Measurements from ENCODE around the gene TNPO3. TPM values are rescaled to one million over a fixed set of nuclear protein-coding genes. Genes with fewer than 3 reads are reported as not detected.

Gene TNPO3
- total and polyA plus RNA-seq, 12 donors: 8.0 to 37.7 (median 29.6) TPM

GRCh38 chr7:129008645-129009414 lies 46.1 kb downstream of the TNPO3 start:
- ATAC-seq (no peak), DNase-seq (no peak)
- Histone ChIP-seq H3K36me3 (peaks cover 0 to 88% (median 7%) of the 10 kb centered on the region in 9 donors), H3K27me3 (no peaks in the 10 kb centered on the region), H3K4me1 (peaks cover 0 to 17% (median 5%) of the 10 kb centered on the region in 9 donors), H3K4me3 (no peak overlapping the region), H3K9me3 (no peaks in the 10 kb centered on the region), H3K27ac (no peak overlapping the region)
- WGBS, 2 donors: 64 to 76% methylated on average over 2 of the region's 2 CpGs
- intact Hi-C loops (cut with DNase I): loop anchor here in 1 of 10 donors (10.0 kb wide), 1 partner anchor 86 kb away; no protein-coding TSS in a partner anchor
- no peak for TF ChIP-seq CTCF (IDR thresholded peaks at IDR 0.05)

GRCh38 chr7:129007572-129007971 lies 47.3 kb downstream of the TNPO3 start:
- intact Hi-C loops (cut with DNase I): loop anchor here in 1 of 10 donors (10.0 kb wide), 1 partner anchor 87 kb away; no protein-coding TSS in a partner anchor
- no peak for TF ChIP-seq CTCF (IDR thresholded peaks at IDR 0.05)
- H3K36me3 ChIP-seq: peaks cover 0 to 87% (median 10%) of the 10 kb centered on the region in 9 donors
- no peaks in the 10 kb centered on the region for H3K9me3 ChIP-seq
- DNase-seq: no peak
- no peaks in the 10 kb centered on the region for H3K27me3 ChIP-seq
- peaks cover 0 to 17% (median 5%) of the 10 kb centered on the region in 9 donors for H3K4me1 ChIP-seq
- 94 to 95% methylated on average over 4 of the region's 4 CpGs for WGBS, 2 donors
- no peak overlapping the region for H3K4me3 ChIP-seq
- no peak overlapping the region for H3K27ac ChIP-seq
- no peak for ATAC-seq

GRCh38 chr7:129006636-129007414 lies 48.1 kb downstream of the TNPO3 start:
- peaks cover 0 to 91% (median 10%) of the 10 kb centered on the region in 9 donors for H3K36me3 ChIP-seq
- DNase-seq (no peak), ATAC-seq (no peak)
- TF ChIP-seq CTCF (IDR thresholded peaks at IDR 0.05): no peak
- intact Hi-C loops (cut with DNase I): loop anchor here in 1 of 10 donors (10.0 kb wide), 1 partner anchor 88 kb away; no protein-coding TSS in a partner anchor
- WGBS, 2 donors: 87 to 88% methylated on average over 3 of the region's 3 CpGs
- no peak overlapping the region for H3K4me3 ChIP-seq
- no peaks in the 10 kb centered on the region for H3K9me3 ChIP-seq
- peaks cover 0 to 17% (median 5%) of the 10 kb centered on the region in 9 donors for H3K4me1 ChIP-seq
- H3K27me3 ChIP-seq: no peaks in the 10 kb centered on the region
- no peak overlapping the region for H3K27ac ChIP-seq

- no peak for DNase-seq
- H3K27ac ChIP-seq: no peak overlapping the region
- no peak for TF ChIP-seq CTCF (IDR thresholded peaks at IDR 0.05)
- H3K27me3 ChIP-seq: no peaks in the 10 kb centered on the region
- intact Hi-C loops (cut with DNase I): loop anchor here in 1 of 10 donors (10.0 kb wide), 1 partner anchor 90 kb away; no protein-coding TSS in a partner anchor
- H3K4me3 ChIP-seq: no peak overlapping the region
- H3K9me3 ChIP-seq: no peaks in the 10 kb centered on the region
- ATAC-seq: no peak
- WGBS, 2 donors: 93 to 95% methylated on average over 4 of the region's 4 CpGs
- peaks cover 0 to 16% (median 5%) of the 10 kb centered on the region in 9 donors for H3K4me1 ChIP-seq
- H3K36me3 ChIP-seq: peaks cover 0 to 93% (median 13%) of the 10 kb centered on the region in 9 donors
Measured at GRCh38 chr7:129005186-129005585, 49.7 kb downstream of the TNPO3 start.
